Stimulated activated CD8-positive, alpha-beta memory T cell treated with anti-CD3 and anti-CD28 coated beads, Interleukin-12 subunit alpha, Interleukin-12 subunit beta, amount 100 ng/mL, for 24 hours (primary cell): Measurements from ENCODE around the gene ALDH1A1.

Source experiments
- DNase-seq: peaks from one replicate; pipeline ENCODE4 v3.0.0-alpha.2; 2020; ENCODE audit errors: extremely low read depth

Gene ALDH1A1

GRCh38 chr9:72952914-72953313, at the start of gene ALDH1A1:
Gene ALDH1A1, minus strand, starts transcription at chr9:72953053. Its CDS starts 53 bp downstream, at chr9:72953000.
- DNase-seq, result no peak

- DNase-seq, result no peak
Observed at GRCh38 chr9:73001860-73002259, 49.0 kb upstream of the ALDH1A1 start.

GRCh38 chr9:72998363-72998762, 45.5 kb upstream of the ALDH1A1 start:
- no peak for DNase-seq

- DNase-seq, result no peak
Observed at GRCh38 chr9:72997387-72997995, 44.6 kb upstream of the ALDH1A1 start.

GRCh38 chr9:72996684-72997314, 43.9 kb upstream of the ALDH1A1 start:
- no peak for DNase-seq

- no peak for DNase-seq
Observed at GRCh38 chr9:72996114-72996513, 43.3 kb upstream of the ALDH1A1 start.

GRCh38 chr9:72995131-72996024, 42.5 kb upstream of the ALDH1A1 start:
- no peak for DNase-seq

- no peak for DNase-seq
Observed at GRCh38 chr9:72991772-72992171, 38.9 kb upstream of the ALDH1A1 start.

GRCh38 chr9:72990397-72991182, 37.7 kb upstream of the ALDH1A1 start:
- DNase-seq, result no peak

GRCh38 chr9:72986522-72987116, 33.8 kb upstream of the ALDH1A1 start:
- DNase-seq, result no peak

GRCh38 chr9:72985746-72986145, 32.9 kb upstream of the ALDH1A1 start:
- no peak for DNase-seq

GRCh38 chr9:72984991-72985390, 32.1 kb upstream of the ALDH1A1 start:
- DNase-seq, result no peak

- no peak for DNase-seq
Observed at GRCh38 chr9:72984226-72984947, 31.5 kb upstream of the ALDH1A1 start.

- DNase-seq, result no peak
Observed at GRCh38 chr9:72983512-72984225, 30.8 kb upstream of the ALDH1A1 start.

GRCh38 chr9:72983056-72983455, 30.2 kb upstream of the ALDH1A1 start:
- no peak for DNase-seq

GRCh38 chr9:72982146-72982799, 29.4 kb upstream of the ALDH1A1 start:
- DNase-seq, result no peak

- DNase-seq, result no peak
Observed at GRCh38 chr9:72981433-72981832, 28.6 kb upstream of the ALDH1A1 start.

GRCh38 chr9:72980600-72981265, 27.9 kb upstream of the ALDH1A1 start:
- no peak for DNase-seq

GRCh38 chr9:72980183-72980582, 27.3 kb upstream of the ALDH1A1 start:
- no peak for DNase-seq
